Right atrium auricular region (tissue), 2 donors: ENCODE results near the gene PTN. TPM values are rescaled to one million over a fixed set of nuclear protein-coding genes. Genes with fewer than 3 reads are reported as not detected.

Experiments
- DNase-seq: peaks from one replicate; pipeline ENCODE4 v3.0.0-alpha.2; 2019; ENCODE audit warnings: low spot score
- H3K27ac ChIP-seq, 2 donors: fragments of 200-600 bp; sonication (generic); 1 replicate in 1 of 2; 2 replicates in 1 of 2; pipeline ENCODE4 v1.5.1; 2016 to 2019
- H3K27me3 ChIP-seq, 2 donors: fragments of 200-600 bp; sonication (generic); one replicate each; pipeline versions ENCODE4 v1.5.1 to v1.6.0; 2017 to 2019
- H3K36me3 ChIP-seq: fragments of 200-600 bp; sonication (generic); one replicate; pipeline ENCODE4 v1.5.1; 2016
- H3K4me1 ChIP-seq, 2 donors: fragments of 200-600 bp; sonication (generic); one replicate each; pipeline versions ENCODE4 v1.5.1 to v1.6.0; 2017 to 2019
- H3K4me3 ChIP-seq, 2 donors: fragments of 200-600 bp; sonication (generic); 1 replicate in 1 of 2; 2 replicates in 1 of 2; pipeline ENCODE4 v1.5.1; 2017 to 2019; ENCODE audit warnings: mild to moderate bottlenecking in 1 of 2, moderate library complexity in 1 of 2
- H3K9me3 ChIP-seq, 2 donors: fragments of 200-600 bp; sonication (generic); one replicate each; pipeline ENCODE4 v1.5.1; 2019
- CTCF ChIP-seq, 2 donors: fragments of 200-600 bp; sonication (generic); IDR thresholded peaks; one replicate each; pipeline ENCODE4 v1.5.1; 2019; ENCODE audit warnings: antibody characterized with exemption in 2 of 2
- total RNA-seq, 2 donors: library from RNA; depleted of rRNA; stranded (reverse); fragments of >200 nt; gene quantifications; one replicate each; pipeline ENCODE4 v1.1.0, GENCODE V29; 2016

Gene PTN
- total RNA-seq, 2 donors from 2014 or later = 8.6 to 26.2 TPM

- TF ChIP-seq CTCF (IDR thresholded peaks at IDR 0.05) = no peak
- H3K27ac ChIP-seq = no peak overlapping the region
- no peaks in the 10 kb centered on the region for H3K9me3 ChIP-seq
- H3K4me3 ChIP-seq = no peak overlapping the region
- no peaks in the 10 kb centered on the region for H3K27me3 ChIP-seq
- DNase-seq = no peak
- no peaks in the 10 kb centered on the region for H3K36me3 ChIP-seq
- H3K4me1 ChIP-seq = no peaks in the 10 kb centered on the region
These were observed 47.7 kb downstream of the PTN start for GRCh38 chr7:137295739-137296324.

GRCh38 chr7:137289101-137289500 lies 54.4 kb downstream of the PTN start:
- no peak for TF ChIP-seq CTCF (IDR thresholded peaks at IDR 0.05)
- no peaks in the 10 kb centered on the region for H3K4me1 ChIP-seq
- H3K27ac ChIP-seq = no peak overlapping the region
- H3K4me3 ChIP-seq = no peak overlapping the region
- DNase-seq = no peak
- no peaks in the 10 kb centered on the region for H3K9me3 ChIP-seq
- no peaks in the 10 kb centered on the region for H3K36me3 ChIP-seq
- no peaks in the 10 kb centered on the region for H3K27me3 ChIP-seq

- Histone ChIP-seq H3K27me3 (no peaks in the 10 kb centered on the region), H3K27ac (no peak overlapping the region), H3K4me1 (no peaks in the 10 kb centered on the region), H3K4me3 (no peak overlapping the region), H3K36me3 (no peaks in the 10 kb centered on the region), H3K9me3 (no peaks in the 10 kb centered on the region)
- no peak for TF ChIP-seq CTCF (IDR thresholded peaks at IDR 0.05)
- DNase-seq = no peak
These were observed 55.8 kb downstream of the PTN start for GRCh38 chr7:137287651-137288258.

- no peak for DNase-seq
- H3K27ac ChIP-seq = no peak overlapping the region
- H3K4me1 ChIP-seq = no peaks in the 10 kb centered on the region
- no peaks in the 10 kb centered on the region for H3K27me3 ChIP-seq
- H3K9me3 ChIP-seq = no peaks in the 10 kb centered on the region
- no peak overlapping the region for H3K4me3 ChIP-seq
- TF ChIP-seq CTCF (IDR thresholded peaks at IDR 0.05) = no peak
- H3K36me3 ChIP-seq = no peaks in the 10 kb centered on the region
These were observed 60.4 kb downstream of the PTN start for GRCh38 chr7:137283153-137283552.

- Histone ChIP-seq H3K27ac (no peak overlapping the region), H3K4me3 (no peak overlapping the region), H3K9me3 (no peaks in the 10 kb centered on the region), H3K4me1 (no peaks in the 10 kb centered on the region), H3K27me3 (no peaks in the 10 kb centered on the region), H3K36me3 (no peaks in the 10 kb centered on the region)
- DNase-seq = no peak
- no peak for TF ChIP-seq CTCF (IDR thresholded peaks at IDR 0.05)
These were observed 61.5 kb downstream of the PTN start for GRCh38 chr7:137282043-137282442.

- Histone ChIP-seq H3K27me3 (no peaks in the 10 kb centered on the region), H3K36me3 (no peaks in the 10 kb centered on the region), H3K4me3 (no peak overlapping the region), H3K27ac (no peak overlapping the region), H3K4me1 (no peaks in the 10 kb centered on the region), H3K9me3 (no peaks in the 10 kb centered on the region)
- TF ChIP-seq CTCF (IDR thresholded peaks at IDR 0.05) = no peak
- DNase-seq = no peak
These were observed 67.3 kb downstream of the PTN start for GRCh38 chr7:137276189-137276588.
